ENCODE results near the gene UBE2E2. TPM values are rescaled to one million over a fixed set of nuclear protein-coding genes. Genes with fewer than 3 reads are reported as not detected.

Gene UBE2E2
- total RNA-seq, 1 experiment from 2014 or later: 38.6 TPM

DNA sequence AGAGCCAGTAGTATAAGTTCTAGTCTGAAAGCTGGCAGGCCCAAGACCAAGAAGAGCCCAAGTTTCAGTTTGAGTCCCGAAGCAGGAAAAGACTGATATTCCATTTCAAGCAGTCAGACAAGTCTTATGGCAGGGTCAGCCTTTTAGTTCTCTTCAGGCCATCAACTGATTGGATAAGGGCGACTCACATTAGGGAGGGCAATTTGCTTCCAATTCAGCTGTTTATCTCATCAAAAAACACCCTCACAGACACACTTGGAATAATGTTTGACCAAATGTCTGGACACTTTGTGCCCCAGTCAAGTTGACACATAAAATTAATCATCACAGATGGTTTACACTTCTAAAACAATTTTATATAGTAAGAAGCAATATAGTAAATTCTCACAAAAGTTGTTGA lies 69.7 kb downstream of the UBE2E2 start:
- TF ChIP-seq, protein P1, sequence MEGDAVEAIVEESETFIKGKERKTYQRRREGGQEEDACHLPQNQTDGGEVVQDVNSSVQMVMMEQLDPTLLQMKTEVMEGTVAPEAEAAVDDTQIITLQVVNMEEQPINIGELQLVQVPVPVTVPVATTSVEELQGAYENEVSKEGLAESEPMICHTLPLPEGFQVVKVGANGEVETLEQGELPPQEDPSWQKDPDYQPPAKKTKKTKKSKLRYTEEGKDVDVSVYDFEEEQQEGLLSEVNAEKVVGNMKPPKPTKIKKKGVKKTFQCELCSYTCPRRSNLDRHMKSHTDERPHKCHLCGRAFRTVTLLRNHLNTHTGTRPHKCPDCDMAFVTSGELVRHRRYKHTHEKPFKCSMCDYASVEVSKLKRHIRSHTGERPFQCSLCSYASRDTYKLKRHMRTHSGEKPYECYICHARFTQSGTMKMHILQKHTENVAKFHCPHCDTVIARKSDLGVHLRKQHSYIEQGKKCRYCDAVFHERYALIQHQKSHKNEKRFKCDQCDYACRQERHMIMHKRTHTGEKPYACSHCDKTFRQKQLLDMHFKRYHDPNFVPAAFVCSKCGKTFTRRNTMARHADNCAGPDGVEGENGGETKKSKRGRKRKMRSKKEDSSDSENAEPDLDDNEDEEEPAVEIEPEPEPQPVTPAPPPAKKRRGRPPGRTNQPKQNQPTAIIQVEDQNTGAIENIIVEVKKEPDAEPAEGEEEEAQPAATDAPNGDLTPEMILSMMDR (conservative IDR thresholded peaks at IDR 0.05): no peak
- no peak overlapping the region for H3K14ac ChIP-seq (ENCODE audit: insufficient read depth, low read length)
- Mint-ChIP-seq H3K27me3 (ENCODE audit: low read depth) (no peaks in the 10 kb centered on the region), H3K4me1 (peaks cover 4 to 6% of the 10 kb centered on the region in 2 experiments; a peak in 2 of 4 replicates), H3K27ac (no peak overlapping the region), H3K4me3 (no peak overlapping the region), H3K9me3 (peaks cover 19 to 27% of the 10 kb centered on the region in 2 experiments), H3K36me3 (ENCODE audit: insufficient read depth in 1 of 3, low read depth in 3 of 3) (peaks cover 16 to 26% (median 23%) of the 10 kb centered on the region in 3 experiments; a peak in 6 of 7 replicates)
- H4K8ac ChIP-seq (replicated peaks; ENCODE audit: insufficient read length, low read depth, low read length): no peak overlapping the region
- H3T11ph ChIP-seq (ENCODE audit: low read length): no peak overlapping the region
- no peak overlapping the region for H3K27ac ChIP-seq (ENCODE audit: insufficient read length, low read depth, low read length)
- DNase-seq: no peak
- no peak overlapping the region for H4K91ac ChIP-seq (ENCODE audit: insufficient read length, low read depth, low read length)
- no peak overlapping the region for H2AFZ ChIP-seq (ENCODE audit: low read length)
- H2BK120ac ChIP-seq (ENCODE audit: low read depth, low read length, poor library complexity, severe bottlenecking): no peak overlapping the region
- no peak overlapping the region for H3K23ac ChIP-seq (ENCODE audit: insufficient read length, low read depth, low read length)
- H2BK5ac ChIP-seq (ENCODE audit: insufficient read length, low read length): no peak overlapping the region
- H3K23me2 ChIP-seq (ENCODE audit: insufficient read length, low read depth, low read length, poor library complexity, severe bottlenecking): no peaks in the 10 kb centered on the region
- no peak overlapping the region for H3K4me2 ChIP-seq (ENCODE audit: insufficient read depth, insufficient read length, low read length)
- no peak overlapping the region for H3K18ac ChIP-seq (ENCODE audit: insufficient read length, low read depth, low read length)
- no peak overlapping the region for H2BK12ac ChIP-seq (ENCODE audit: insufficient read length, low read depth, low read length)
- no peak overlapping the region for H4K5ac ChIP-seq (ENCODE audit: insufficient read length, low read depth, low read length)
- H3K4me1 ChIP-seq (ENCODE audit: insufficient read depth, low read length): no peaks in the 10 kb centered on the region; the same call in 1 of the 2 replicates
- H3K9me3 ChIP-seq (ENCODE audit: control insufficient read depth, low read depth, low read length): no peaks in the 10 kb centered on the region
- no peak overlapping the region for H3K56ac ChIP-seq (ENCODE audit: insufficient read length, low read depth, low read length)
- H4K20me1 ChIP-seq (ENCODE audit: control insufficient read depth, insufficient read depth, insufficient read length): no peaks in the 10 kb centered on the region
- H2AK5ac ChIP-seq (ENCODE audit: insufficient read length, low read length): no peak overlapping the region
- no peaks in the 10 kb centered on the region for H3K79me2 ChIP-seq (ENCODE audit: insufficient read depth, low read length)
- no peak overlapping the region for H3K4ac ChIP-seq (ENCODE audit: low read depth, low read length)
- no peak overlapping the region for H2BK20ac ChIP-seq (ENCODE audit: low read depth, low read length, poor library complexity, severe bottlenecking)
- no peak overlapping the region for H3K9ac ChIP-seq (ENCODE audit: extremely low read depth, insufficient read length, low read length)
- peaks cover 2% of the 10 kb centered on the region for H3K79me1 ChIP-seq (ENCODE audit: insufficient read depth, low read depth, low read length, poor library complexity, severe bottlenecking)
- no CpG with 5 or more reads among the region's 2 CpGs for WGBS (ENCODE audit: extremely low coverage, insufficient read length, low lambda C conversion rate)
- H3K27me3 ChIP-seq (ENCODE audit: insufficient read depth, low read length): no peaks in the 10 kb centered on the region
- no peak overlapping the region for H2BK15ac ChIP-seq (ENCODE audit: low read depth, low read length)

Measured in H9 (cell line).